SU-DHL-6 (cell line): ENCODE measurements around the gene VPS37C.

ENCODE experiments used
- CTCF ChIP-seq: fragments of 200-600 bp; sonication (generic); IDR thresholded peaks from one replicate; pipeline ENCODE4 v1.5.1; 2017; ENCODE audit warnings: antibody characterized with exemption, mild to moderate bottlenecking, low read length, moderate library complexity; ENCODE audit not compliant: insufficient read depth, poor library complexity, severe bottlenecking
- EZH2phosphoT487 ChIP-seq: fragments of 200-600 bp; sonication (generic), shearing (Covaris generic); conservative IDR thresholded peaks from 2 replicates; pipeline ENCODE4 v1.6.1; 2018; ENCODE audit warnings: mild to moderate bottlenecking, antibody characterized with exemption, low read length, moderate library complexity, mixed read lengths

GRCh38 chr11:61176446-61176845, 15.2 kb upstream of the VPS37C start:
- no peak for TF ChIP-seq CTCF
- TF ChIP-seq EZH2phosphoT487, result no peak
